NK-92 treated with Interleukin-12 subunit alpha and Interleukin-12 subunit beta, amount 100 ng/mL, for 24 hours (cell line): ENCODE data around the gene ASCC3.
"Not testable (repeated sequence)": the region's sequence is repeated elsewhere in the genome, so short reads cannot be mapped to it uniquely, and the experiment has no call there.

ENCODE experiments used
- DNase-seq: peaks from one replicate; lab custom pipeline; 2025; lab: John Stamatoyannopoulos, UW

The ASCC3 gene

DNA sequence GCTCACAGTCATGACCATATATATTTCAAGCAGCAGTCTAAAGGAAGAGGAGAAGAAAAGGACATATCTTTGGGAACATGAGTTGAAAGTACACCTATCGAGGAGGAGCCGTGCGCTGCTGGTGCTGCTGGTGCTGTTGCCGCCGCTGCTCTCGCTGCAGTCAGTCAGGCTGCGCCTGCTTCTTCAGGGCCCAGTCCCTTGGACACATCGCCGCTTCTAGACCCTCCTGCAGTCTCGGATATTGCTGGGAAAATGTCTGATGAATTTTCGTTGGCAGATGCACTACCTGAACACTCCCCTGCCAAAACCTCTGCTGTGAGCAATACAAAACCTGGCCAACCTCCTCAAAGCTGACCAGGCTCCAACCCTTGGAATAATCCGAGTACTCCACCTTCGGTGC lies 8.2 kb upstream of the ASCC3 start:
- no peak for DNase-seq

DNA sequence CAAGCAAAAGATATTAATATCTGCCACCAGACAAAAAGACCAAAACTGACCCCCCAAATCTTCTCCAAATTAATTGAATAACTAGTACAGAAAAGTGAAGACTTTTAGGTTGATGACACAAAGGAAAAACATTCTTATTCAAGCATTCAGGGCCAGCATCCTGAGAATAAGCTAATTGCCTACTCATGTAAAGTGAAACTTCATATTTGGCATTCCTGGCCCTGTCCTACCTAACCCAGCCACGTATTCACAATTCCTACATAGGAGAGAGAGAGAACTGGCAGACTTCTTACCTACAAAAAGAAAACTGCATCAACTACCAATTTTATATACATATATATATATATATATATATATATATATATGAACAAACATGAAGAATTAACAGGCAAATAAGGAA lies 4.9 kb upstream of the ASCC3 start:
- DNase-seq = no peak

DNA sequence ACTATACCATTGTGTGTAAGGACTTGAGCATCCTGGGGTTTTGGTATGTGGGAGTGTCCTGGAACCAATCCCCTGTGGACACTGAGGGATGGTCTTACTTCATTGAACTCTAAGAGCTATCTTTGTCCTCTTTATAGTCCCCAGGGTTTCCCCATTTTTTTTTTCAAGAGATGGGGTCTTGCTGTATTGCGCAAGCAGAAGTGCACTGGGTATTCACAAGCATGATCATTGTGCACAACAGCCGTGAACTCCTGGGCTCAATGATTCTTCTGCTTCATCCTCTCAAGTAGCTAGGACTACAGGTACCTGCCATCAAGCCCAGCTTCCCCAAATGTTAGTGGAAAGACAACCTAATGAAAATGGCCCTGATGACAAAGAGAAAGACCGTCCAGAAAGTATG lies 2.2 kb upstream of the ASCC3 start:
- DNase-seq = no peak

DNA sequence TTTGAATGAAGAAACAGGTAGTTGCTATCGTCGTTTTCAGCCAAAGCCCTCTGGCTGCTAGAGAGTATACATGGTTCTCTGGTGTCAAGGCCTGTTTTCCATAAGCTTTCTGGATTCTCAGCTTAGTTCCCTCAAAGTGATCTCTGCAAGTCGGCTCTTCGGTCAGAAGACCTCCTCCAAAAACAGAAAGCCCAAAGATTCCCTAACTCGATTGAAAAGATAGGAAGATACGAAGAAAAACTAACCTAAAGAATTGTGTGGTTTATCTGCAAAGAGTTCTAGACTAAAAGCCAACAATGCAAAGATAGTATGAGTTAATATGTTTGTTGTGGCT lies 545 bp upstream of the ASCC3 start:
- DNase-seq = no peak

DNA sequence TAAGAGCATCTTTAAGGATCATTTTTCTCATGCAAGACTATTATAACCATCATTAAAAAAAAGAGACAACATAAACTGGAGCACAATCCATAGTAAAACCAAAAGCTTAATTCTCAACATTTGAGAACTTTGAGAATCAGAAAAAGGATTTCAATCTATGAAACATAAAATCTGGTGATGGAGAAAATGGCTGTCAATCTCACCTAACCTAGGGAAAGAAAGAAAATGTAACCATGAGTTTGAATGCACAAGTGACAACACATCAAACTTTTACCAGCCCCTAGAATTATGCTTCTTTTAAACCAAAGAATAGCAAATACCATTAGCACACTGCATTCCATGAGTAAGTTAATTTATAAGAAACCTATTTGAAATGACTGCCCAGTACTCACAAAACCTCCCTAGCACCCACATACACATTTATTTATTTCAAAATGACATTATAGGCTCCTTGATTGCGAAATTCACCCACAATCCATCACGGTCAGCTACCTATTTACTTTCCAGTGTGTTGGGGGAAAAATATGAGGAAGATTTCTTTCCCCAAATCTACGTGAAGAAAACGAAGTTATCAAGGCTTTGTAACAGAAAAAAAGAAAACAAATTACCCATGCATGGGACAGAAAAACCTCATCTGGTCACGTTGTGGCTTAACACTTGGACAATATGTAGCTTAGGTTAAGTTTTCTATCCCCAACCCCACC lies 828 bp downstream of the ASCC3 start:
- no peak for DNase-seq

DNA sequence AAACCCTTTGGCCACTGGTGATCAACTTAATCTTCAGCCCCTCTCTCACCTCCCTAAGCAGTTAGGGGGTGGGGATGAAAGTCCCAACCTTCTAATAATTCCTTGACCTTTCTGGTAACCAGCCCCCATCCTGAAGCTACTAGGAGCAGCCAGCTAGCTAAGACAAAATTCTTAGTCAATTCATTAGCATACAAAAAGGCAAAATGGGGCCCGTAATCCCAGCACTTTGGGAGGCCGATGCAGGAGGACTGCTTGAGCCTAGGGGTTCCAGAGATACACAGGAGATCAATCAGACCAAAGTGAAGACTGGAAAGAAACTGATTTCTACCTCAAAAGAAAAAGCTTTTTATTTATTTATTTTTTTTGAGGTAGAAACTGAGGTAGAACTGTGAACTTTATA lies 1.8 kb downstream of the ASCC3 start:
- no peak for DNase-seq

DNA sequence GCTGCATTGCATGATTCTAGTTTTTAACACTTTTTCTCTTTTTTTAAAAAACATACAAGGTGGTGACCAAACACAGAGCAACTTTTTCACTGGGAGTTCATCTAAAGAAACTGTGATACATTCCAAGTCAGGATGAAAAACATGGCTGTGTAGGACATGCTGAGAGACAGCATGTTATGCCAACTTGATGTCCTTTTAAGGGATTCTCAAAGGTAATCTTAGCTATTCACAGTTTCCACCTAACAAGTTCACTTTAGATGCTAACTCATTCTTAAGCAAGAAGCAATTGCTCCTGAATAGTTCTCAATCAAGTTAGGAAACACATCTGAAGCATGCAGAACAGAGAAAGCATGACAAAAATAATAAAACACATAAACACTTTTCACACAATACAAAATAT lies 3.3 kb downstream of the ASCC3 start:
- DNase-seq = no peak

DNA sequence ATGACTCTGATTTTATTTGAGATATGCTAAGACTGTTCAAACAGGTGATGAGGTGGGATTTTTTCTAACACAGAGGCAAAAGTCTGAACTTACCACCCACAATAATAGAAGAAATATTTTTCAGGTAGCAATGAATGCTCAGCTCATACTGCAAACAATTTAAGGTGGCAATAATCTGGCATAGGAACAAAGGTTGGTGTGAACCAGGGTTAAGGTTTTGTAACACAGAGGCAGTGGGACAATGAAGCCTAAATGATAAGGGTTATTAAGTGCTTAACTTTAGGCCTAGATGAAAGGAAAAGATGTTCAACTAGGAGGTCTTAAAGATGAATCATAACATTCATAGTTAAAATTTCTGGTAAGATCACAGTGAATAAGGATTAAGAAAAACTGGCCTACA lies 4.9 kb downstream of the ASCC3 start:
- no peak for DNase-seq

DNA sequence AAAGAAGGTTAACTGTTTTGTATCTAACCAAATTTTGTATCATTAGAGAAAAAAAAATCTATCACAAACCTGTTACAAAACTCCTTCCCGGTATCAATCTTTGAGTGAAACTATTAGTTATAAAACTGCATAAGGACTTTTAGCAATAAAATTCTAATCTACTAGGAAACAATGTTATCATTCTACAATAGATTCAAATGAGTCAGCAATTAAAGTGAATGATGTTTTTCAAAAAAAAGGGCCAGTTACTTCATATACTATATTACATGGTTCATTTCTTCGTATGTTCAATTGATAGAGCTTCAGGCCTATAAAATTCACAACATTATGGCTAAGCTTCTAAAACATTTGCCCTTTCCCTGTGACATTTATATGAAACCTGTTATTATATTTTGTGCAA lies 15.6 kb downstream of the ASCC3 start:
- no peak for DNase-seq

DNA sequence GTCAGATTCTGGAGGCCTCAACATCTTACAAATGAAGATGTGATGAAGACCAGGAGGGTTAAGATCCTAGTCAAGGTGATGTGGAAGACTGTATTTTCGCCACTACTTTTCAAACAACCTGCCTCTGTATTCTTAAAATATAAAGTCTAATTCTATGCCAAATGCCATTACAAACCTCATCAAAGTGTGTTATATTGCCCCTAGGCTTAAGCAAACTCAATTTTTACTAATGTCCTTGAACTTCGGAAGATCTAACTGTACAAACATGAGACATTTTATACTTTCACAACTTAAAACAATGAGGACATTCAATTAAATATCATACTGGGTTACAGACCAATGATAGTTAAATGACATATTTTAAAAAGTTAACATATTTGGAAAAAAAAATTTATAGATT lies 19.1 kb downstream of the ASCC3 start:
- DNase-seq = no peak

DNA sequence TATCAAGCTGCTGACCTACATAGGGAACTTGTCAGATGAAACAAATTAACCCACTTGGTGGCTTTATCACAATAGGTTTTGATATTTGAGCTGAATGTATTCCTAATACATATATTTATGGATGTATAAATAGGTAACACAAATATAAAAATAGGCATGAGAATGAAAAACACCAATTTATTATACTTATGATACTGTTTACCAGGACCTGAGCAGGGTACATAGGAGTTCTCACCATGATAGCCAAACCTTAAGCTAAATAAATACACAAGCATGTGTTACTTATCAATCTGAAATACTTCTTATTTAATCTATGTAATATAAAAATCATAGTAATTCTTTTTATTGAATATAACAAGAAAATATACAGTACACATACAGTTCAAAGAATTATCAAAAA lies 25.0 kb downstream of the ASCC3 start:
- no peak for DNase-seq

DNA sequence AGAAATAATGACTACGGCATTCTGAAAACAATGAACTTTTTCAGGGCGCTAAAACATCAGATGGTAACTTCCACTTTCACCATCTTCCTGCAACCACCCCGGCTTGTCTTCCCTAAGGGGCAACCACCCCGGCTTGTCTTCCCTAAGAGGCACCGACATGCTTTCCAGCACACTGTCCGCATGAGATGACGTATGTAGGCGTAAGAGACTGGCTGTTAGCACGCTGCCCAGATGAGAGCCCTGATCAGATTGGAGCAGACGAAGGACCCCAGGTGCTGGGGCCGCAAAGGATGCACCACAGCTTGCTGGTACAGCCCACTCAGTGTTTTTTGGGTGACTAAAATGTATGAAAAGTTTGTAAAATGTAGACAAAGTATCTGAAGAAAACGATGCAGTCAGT lies 29.3 kb downstream of the ASCC3 start:
- DNase-seq = no peak

DNA sequence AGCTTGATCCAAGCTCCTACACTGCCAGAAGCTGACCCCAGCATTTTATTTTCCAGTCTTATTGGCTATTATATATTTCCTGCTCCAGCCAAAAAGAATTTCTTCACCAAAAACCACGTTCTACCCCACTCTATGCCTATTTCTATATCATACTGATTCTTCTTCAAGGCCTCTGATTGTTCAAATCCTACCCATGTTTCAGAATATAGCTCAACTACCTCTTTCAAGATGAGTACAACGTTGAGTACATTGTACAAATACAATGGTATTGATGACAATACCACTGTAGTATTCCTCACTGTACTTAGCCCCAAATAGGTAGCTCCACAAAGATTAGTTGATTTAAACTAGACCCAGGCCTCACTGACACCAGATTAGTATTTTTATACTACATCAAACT lies 31.0 kb downstream of the ASCC3 start:
- DNase-seq = no peak

DNA sequence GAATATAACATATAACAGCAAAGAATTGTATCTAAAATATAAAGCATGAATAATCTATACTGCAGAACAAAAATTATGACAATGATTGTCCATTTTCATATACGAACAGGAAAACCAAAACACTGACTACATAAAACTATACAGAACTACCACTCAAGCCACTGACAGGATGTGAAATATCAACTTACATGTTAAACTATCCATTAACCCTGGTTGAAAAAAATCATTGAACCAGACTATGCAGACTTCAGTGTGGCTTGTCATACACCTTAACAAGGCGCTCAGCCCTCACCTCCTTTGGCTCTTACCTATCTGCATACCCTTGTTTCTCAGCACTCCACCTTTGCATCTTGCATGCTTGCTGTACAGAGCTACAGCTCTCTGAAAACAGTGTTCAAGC lies 34.9 kb downstream of the ASCC3 start:
- DNase-seq = no peak

DNA sequence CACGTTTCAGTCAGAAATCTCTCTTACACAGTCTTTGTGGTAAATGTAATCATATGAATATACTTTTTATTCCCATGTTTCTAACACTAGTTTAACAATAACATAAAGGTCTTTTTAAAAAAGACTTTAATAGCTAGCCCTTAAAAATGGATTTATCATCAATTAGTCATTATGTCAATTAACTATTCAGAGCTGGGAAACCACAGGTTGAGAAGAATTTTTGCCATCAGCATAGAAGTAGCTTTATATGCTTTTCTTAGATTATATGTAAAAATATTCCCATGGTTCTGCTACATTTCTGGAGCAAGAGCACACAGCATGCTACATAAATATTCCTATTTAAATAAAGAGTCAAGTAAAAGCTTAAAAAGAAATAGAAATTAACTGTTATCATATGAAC lies 35.5 kb downstream of the ASCC3 start:
- no peak for DNase-seq

DNA sequence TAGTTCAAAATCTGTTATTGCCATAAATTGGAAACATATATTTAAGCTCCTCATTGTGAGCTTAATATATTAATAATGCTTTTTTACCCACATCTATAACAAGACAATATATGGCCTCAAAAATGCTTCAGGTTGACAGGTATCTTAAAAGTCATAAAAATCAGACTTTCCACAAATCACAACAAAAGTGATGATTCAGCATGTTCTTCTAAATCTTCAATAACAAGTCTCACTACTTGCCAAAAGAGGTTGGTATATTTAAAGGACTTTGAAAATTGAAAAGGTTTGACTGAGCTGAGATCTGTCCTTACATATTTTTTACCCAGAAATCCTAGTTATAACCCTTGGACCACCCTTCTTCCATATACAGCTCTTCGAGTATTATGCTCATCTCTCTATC lies 41.7 kb downstream of the ASCC3 start:
- DNase-seq = no peak

DNA sequence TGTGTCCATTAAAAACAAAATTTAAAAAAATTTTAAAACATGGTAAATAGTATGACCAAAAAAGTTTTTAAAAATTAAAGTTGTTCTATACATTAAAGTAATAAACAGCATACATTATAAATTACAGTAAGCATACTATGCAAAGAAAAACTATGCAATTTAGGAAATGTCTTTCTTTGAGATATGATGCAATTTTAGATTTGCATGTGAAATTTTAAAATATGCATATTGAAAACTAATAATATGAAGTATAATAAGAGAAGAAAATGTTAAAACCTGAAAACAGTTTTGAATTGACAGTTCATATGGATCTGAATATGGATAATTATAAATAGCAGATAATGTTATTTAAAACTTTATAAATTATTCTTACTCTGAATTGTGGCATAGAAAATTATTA lies 43.1 kb downstream of the ASCC3 start:
- no peak for DNase-seq

DNA sequence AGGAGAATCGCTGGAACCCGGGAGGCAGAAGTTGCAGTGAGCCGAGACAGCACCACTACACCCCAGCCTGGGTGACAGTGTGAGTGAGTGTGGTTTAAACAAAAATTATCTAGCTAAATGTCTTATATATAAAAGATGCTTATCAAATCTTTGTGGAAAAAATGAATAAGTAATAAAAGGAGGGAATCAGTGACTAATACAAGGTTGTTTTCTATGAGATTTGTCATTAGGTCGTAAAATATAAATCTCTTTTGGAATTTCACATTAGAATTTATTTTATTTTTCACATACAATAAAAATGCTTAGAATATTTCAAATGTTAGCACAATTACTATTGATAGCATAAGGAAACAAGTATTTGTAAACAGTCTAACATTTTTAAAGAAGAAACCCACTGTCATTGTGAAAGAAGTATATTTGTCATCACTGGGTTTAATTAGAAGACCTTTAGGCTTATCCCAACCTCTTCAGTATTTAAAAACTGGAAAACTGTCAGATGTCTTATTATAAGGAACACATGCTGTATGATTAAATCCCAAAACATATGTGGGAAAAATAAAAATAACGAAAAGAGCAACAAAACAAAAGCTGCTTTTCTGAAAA lies 47.1 kb downstream of the ASCC3 start:
- no peak for DNase-seq

DNA sequence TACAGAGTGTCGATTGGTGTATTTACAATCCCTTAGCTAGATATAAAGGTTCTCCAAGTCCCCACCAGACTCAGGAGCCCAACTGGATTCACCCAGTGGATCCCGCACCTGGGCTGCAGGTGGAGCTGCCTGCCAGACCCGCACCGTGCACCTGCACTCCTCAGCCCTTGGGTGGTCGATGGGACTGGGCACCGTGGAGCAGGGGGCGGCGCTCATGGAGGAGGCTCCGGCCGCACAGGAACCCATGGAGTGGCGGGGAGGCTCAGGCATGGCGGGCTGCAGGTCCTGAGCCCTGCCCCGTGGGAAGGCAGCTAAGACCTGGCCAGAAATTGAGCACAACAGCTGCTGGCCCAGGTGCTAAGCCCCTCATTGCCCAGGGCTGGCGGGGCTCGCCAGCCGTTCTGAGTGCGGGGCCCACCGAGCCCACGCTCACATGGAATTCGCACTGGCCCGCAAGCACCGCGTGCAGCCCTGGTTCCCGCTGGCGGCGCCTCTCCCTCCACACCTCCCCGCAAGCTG lies 52.0 kb downstream of the ASCC3 start:
- not testable (repeated sequence) for DNase-seq

DNA sequence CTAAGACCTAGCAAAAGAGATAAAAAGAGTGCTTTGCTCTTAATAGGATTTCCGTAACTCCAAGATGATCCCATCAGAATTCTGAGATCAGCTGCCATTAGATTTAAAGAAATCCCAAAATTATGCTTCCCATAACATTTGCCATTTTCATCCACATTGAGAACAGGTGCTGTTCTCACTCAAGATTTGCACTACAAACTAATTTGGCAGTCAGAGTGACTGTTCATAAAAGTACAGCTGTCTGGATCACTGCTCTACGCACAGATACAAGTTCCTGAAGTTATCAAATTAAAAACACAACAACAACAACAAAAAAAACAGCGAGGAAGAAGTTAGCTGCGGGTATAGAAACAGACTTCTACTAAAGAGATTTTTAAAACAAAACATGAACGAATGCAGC lies 58.1 kb downstream of the ASCC3 start:
- no peak for DNase-seq

DNA sequence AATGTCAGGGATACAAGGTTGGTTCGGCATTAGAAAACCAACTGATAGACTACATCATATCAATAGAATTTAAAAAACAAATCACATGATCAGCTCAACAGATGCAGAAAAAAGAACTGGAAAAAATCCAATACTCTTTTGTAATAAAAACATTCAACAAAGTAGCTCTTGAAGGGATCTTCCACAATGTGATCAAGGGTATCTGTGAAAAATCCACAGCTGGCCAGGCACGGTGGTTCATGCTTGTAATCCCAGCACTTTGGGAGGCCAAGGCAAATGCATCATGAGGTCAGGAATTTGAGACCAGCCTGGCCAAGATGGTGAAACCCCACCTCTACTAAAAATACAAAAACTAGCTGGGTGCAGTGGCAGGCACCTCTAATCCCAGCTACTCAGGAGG lies 63.1 kb downstream of the ASCC3 start:
- no peak for DNase-seq

DNA sequence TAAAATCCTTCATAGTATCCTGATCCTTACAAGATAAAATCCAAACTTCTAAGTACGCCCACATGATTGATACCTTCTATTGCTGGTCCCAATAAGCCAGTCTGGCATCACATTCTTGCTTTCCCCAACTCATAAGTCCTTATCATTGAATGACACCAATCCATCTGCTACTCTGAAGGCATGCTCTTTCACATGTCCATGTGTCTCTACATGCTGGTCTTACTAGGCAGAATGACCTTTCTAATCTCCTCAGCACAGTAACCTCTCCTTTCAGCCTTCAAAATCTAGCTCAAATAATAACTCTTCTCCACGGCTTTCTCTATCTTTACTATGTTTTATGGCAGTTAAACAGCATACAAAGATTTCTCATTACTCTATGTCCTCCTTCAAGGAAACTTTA lies 71.1 kb downstream of the ASCC3 start:
- DNase-seq = no peak

DNA sequence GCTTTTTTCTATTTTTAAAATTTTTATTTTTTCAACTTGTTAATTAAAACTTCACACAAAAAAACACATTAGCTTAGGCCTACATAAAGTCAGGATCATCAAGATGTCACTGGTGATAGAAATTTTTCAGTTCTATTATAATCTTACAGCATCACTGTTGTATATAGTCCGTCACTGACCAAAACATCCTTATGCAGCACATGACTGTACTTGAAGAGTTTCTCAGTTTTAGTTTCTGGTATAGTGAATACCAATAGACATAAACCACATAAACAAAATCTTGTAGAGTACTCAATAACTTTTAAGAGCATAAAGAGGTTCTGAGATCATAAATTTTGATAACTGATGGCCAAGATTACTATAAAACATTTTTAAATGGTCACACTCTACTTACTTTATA lies 71.8 kb downstream of the ASCC3 start:
- DNase-seq = no peak

DNA sequence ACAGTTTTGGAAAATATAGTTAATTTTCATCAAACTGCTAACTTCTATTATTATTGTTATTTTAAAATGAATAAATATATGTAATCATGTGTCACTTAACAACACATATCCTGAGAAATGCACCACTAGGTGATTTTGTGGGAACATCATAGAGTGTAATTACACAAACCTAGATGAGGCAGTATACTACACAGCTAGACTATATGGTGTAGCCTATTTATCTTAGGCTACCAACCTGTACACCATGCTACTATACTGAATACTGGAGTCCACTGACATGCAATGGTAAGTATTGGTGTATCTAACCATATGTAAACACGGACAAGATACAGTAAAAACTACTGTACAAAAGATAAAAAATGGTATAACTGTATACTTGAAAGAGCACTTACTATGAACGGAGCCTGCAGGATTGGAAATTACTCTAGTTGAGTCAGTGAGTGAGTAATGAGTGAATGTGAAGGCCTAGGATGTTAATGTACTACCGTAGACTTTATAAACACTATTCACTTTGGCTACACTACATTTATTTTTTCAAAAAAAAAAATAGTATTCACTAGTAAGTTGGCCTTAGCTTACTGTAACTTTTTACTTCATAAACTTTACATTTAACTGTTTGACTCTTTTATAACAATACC lies 72.4 kb downstream of the ASCC3 start:
- no peak for DNase-seq
